Fibroblast of skin of scalp (primary cell): ENCODE data around the gene METTL24. TPM values are rescaled to one million over a fixed set of nuclear protein-coding genes. Genes with fewer than 3 reads are reported as not detected.

Source experiments
- DNase-seq: peaks from one replicate; pipeline ENCODE4 v3.0.0-alpha.2; 2013
- polyA plus RNA-seq, 2 experiments: library from polyadenylated mRNA; unstranded; fragments of 120-200 nt; gene quantifications; one replicate each; pipeline ENCODE4 v1.2.1, GENCODE V29; 2013; ENCODE audit not compliant: insufficient read length in 2 of 2

The METTL24 gene
- not detected for polyA plus RNA-seq (2013, experiment 1 of 2; ENCODE audit: insufficient read length)
- not detected for polyA plus RNA-seq (2013, experiment 2 of 2; ENCODE audit: insufficient read length)

GRCh38 chr6:110357664-110358552, at the start of gene METTL24:
Gene METTL24 (minus strand): TSS chr6:110358349. CDS start chr6:110358272, 77 bp downstream.
- DNase-seq, result peak; percentile 5

- DNase-seq, result no peak
Observed at GRCh38 chr6:110404607-110405006, 46.5 kb upstream of the METTL24 start.

GRCh38 chr6:110401585-110402176, 43.5 kb upstream of the METTL24 start:
- no peak for DNase-seq

GRCh38 chr6:110400208-110400607, 42.1 kb upstream of the METTL24 start:
- no peak for DNase-seq

GRCh38 chr6:110399219-110400071, 41.3 kb upstream of the METTL24 start:
- DNase-seq, result no peak

- peak; percentile 39 for DNase-seq
Observed at GRCh38 chr6:110398778-110399177, 40.6 kb upstream of the METTL24 start.

- DNase-seq, result no peak
Observed at GRCh38 chr6:110395221-110395620, 37.1 kb upstream of the METTL24 start.

- no peak for DNase-seq
Observed at GRCh38 chr6:110394409-110394808, 36.3 kb upstream of the METTL24 start.

GRCh38 chr6:110392727-110393126, 34.6 kb upstream of the METTL24 start:
- DNase-seq, result no peak

- no peak for DNase-seq
Observed at GRCh38 chr6:110390404-110390803, 32.3 kb upstream of the METTL24 start.

- DNase-seq, result no peak
Observed at GRCh38 chr6:110389689-110390382, 31.7 kb upstream of the METTL24 start.

- DNase-seq, result no peak
Observed at GRCh38 chr6:110387986-110388385, 29.8 kb upstream of the METTL24 start.

GRCh38 chr6:110385458-110385863, 27.3 kb upstream of the METTL24 start:
- no peak for DNase-seq

- DNase-seq, result no peak
Observed at GRCh38 chr6:110378552-110378951, 20.4 kb upstream of the METTL24 start.

GRCh38 chr6:110369066-110369465, 10.9 kb upstream of the METTL24 start:
- DNase-seq, result no peak

- DNase-seq, result no peak
Observed at GRCh38 chr6:110368284-110368683, 10.1 kb upstream of the METTL24 start.

GRCh38 chr6:110367825-110368224, 9.7 kb upstream of the METTL24 start:
- DNase-seq, result no peak

GRCh38 chr6:110366975-110367374, 8.8 kb upstream of the METTL24 start:
- no peak for DNase-seq

GRCh38 chr6:110366256-110366655, 8.1 kb upstream of the METTL24 start:
- DNase-seq, result no peak

GRCh38 chr6:110364364-110365105, 6.4 kb upstream of the METTL24 start:
- DNase-seq, result no peak

GRCh38 chr6:110363748-110364147, 5.6 kb upstream of the METTL24 start:
- peak; percentile 48 for DNase-seq
